Measurements from ENCODE around the gene DCXR. TPM values are rescaled to one million over a fixed set of nuclear protein-coding genes. Genes with fewer than 3 reads are reported as not detected.

DCXR gene
- total and polyA plus RNA-seq, 10 of the 15 experiments (the other 5 are each of a cell fraction or from before 2014, with no cell fraction given) = 12.3 to 139 (median 88.9) TPM

DNA sequence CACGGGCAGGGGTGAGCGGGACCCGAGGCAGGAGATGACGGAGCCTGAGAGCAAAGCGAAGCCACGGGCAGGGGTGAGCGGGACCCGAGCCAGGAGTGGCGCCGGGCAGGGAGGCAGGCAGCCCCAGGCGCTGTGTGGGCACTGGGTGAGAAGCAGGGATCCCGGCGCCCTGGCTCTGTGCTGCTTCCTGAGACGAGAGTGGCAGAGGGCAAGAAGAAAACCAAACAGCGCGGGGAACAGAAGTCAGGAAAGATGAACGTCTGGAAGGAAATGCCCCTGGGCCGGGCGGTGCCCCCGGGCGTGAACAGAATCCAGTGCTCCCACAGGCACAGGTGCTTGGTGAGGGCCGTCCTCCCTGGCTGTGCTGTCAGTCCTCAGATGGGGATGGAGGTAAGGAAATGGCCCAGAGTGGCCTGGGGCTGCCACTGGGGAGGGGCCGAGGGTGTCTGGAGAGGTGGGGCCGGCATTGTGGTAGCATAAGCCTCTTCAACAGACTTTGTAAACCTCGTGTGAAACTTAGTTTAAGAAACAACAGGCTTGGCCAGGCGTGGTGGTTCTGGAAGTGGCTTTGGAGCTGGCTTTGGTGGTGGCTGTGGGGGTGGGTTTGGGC is 50.2 kb downstream of the DCXR start:
- BruUV-seq (replicated peaks) = no TSS peak
- ChIA-PET RAD21 (ENCODE audit: unreplicated experiment) (no interaction called here), POLR2A (interaction anchor here (0.6 kb wide), 1 partner anchor 19 kb away, joined by 4 read pairs; no protein-coding TSS in a partner anchor), CTCF (no interaction called here), SMC1A (ENCODE audit: uncharacterized antibody, unreplicated experiment) (no interaction called here)
- Histone ChIP-seq H3K4me1 (ENCODE audit: control insufficient read depth, insufficient read depth, low read length) (no peaks in the 10 kb centered on the region), H3K36me3 (ENCODE audit: control insufficient read depth in 2 of 2, insufficient read depth in 2 of 2, low read length in 1 of 2) (peaks cover 3 to 10% of the 10 kb centered on the region in 2 experiments; a peak in 3 of 4 replicates), H3K4me2 (ENCODE audit: control insufficient read depth, insufficient read depth) (no peak overlapping the region), H3K9me3 (replicated peaks; ENCODE audit: control insufficient read depth, insufficient read depth, low read length) (no peaks in the 10 kb centered on the region), H3K27ac (ENCODE audit: control insufficient read depth, insufficient read depth) (no peak overlapping the region), H4K20me1 (ENCODE audit: control insufficient read depth, insufficient read depth) (no peaks in the 10 kb centered on the region), H2AFZ (ENCODE audit: control insufficient read depth, low read depth, low read length) (no peak overlapping the region), H3K4me3 (no peak overlapping the region), H3K9ac (ENCODE audit: control insufficient read depth, insufficient read depth, low read length) (no peak overlapping the region), H3K27me3 (replicated peaks in 1 of 2; ENCODE audit: control insufficient read depth in 2 of 2, insufficient read depth in 2 of 2, low read length in 1 of 2) (no peaks in the 10 kb centered on the region), H3K79me2 (ENCODE audit: control insufficient read depth, insufficient read depth, low read length) (no peaks in the 10 kb centered on the region)
- TF ChIP-seq ZSCAN29 (IDR thresholded peaks at IDR 0.05) (no peak), PAX5 (IDR thresholded peaks at IDR 0.05; ENCODE audit: borderline replicate concordance, low read depth, low read length) (no peak), POLR2A (IDR thresholded peaks at IDR 0.05; ENCODE audit: low read depth, low read length) (peak; percentile 14; the same call in 1 of the 2 replicates)
- TF ChIP-seq, protein P1, sequence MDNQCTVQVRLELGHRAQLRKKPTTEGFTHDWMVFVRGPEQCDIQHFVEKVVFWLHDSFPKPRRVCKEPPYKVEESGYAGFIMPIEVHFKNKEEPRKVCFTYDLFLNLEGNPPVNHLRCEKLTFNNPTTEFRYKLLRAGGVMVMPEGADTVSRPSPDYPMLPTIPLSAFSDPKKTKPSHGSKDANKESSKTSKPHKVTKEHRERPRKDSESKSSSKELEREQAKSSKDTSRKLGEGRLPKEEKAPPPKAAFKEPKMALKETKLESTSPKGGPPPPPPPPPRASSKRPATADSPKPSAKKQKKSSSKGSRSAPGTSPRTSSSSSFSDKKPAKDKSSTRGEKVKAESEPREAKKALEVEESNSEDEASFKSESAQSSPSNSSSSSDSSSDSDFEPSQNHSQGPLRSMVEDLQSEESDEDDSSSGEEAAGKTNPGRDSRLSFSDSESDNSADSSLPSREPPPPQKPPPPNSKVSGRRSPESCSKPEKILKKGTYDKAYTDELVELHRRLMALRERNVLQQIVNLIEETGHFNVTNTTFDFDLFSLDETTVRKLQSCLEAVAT (IDR thresholded peaks at IDR 0.05) = no peak
- no peak for FAIRE-seq
- no peak for DNase-seq (ENCODE audit: low read depth, low spot score)
- in situ Hi-C loops (cut with MboI) (no loop called here), intact Hi-C loops (cut with micrococcal nuclease; ENCODE audit: unreplicated experiment) (no loop called here)
- 89% methylated on average over 17 of the region's 26 CpGs for WGBS (ENCODE audit: insufficient coverage, insufficient replicate concordance, low lambda C conversion rate, missing lambda C conversion rate)
- no peak for ATAC-seq

DNA sequence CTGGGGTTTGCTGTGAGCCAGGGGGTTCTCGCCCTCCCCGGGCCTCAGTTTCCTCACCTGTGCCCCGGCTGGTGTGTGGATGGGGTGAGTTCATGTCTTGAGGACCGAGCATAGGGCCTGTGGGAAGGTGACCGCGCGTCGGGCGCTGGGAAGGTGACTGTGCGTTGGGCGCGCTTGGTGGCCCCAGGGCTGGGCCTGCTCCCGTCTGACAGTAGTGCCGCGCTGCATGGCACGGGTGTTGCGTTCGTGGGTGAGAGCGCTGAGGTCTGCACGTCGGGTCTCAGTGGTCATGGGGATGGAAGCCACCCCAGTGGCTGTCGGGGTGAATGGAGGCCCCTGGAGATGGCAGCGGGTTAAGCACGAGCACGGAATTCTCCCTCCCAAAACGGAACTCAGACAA is 50.9 kb downstream of the DCXR start:
- Histone ChIP-seq H3K27ac (ENCODE audit: control insufficient read depth, insufficient read depth) (no peak overlapping the region), H3K36me3 (ENCODE audit: control insufficient read depth in 2 of 2, insufficient read depth in 2 of 2, low read length in 1 of 2) (peaks cover 3 to 10% of the 10 kb centered on the region in 2 experiments; a peak in 3 of 4 replicates), H4K20me1 (ENCODE audit: control insufficient read depth, insufficient read depth) (no peaks in the 10 kb centered on the region), H3K4me1 (ENCODE audit: control insufficient read depth, insufficient read depth, low read length) (no peaks in the 10 kb centered on the region), H3K4me3 (no peak overlapping the region), H3K9ac (ENCODE audit: control insufficient read depth, insufficient read depth, low read length) (no peak overlapping the region), H3K27me3 (replicated peaks in 1 of 2; ENCODE audit: control insufficient read depth in 2 of 2, insufficient read depth in 2 of 2, low read length in 1 of 2) (no peaks in the 10 kb centered on the region), H3K79me2 (ENCODE audit: control insufficient read depth, insufficient read depth, low read length) (no peaks in the 10 kb centered on the region), H2AFZ (ENCODE audit: control insufficient read depth, low read depth, low read length) (no peak overlapping the region), H3K9me3 (replicated peaks; ENCODE audit: control insufficient read depth, insufficient read depth, low read length) (no peaks in the 10 kb centered on the region), H3K4me2 (ENCODE audit: control insufficient read depth, insufficient read depth) (no peak overlapping the region)
- ChIA-PET SMC1A (ENCODE audit: uncharacterized antibody, unreplicated experiment) (no interaction called here), POLR2A (no interaction called here), CTCF (interaction anchor here (0.5 to 1.3 kb wide), 2 partner anchors 34 to 90 kb away, joined by 4 to 6 read pairs; no protein-coding TSS in a partner anchor), RAD21 (ENCODE audit: unreplicated experiment) (no interaction called here)
- TSS peak; percentile 37 for BruUV-seq (replicated peaks)
- DNase-seq (ENCODE audit: low read depth, low spot score) (no peak), FAIRE-seq (no peak), ATAC-seq (no peak)
- intact Hi-C loops (cut with micrococcal nuclease; ENCODE audit: unreplicated experiment) = no loop called here
- WGBS (ENCODE audit: insufficient coverage, insufficient replicate concordance, low lambda C conversion rate, missing lambda C conversion rate) = over 99% methylated on average over 25 of the region's 26 CpGs
- in situ Hi-C loops (cut with MboI) = no loop called here
- TF ChIP-seq EZH2 (IDR thresholded peaks at IDR 0.05; ENCODE audit: borderline replicate concordance, control insufficient read depth, low read depth, low read length) (no peak), CHD1 (IDR thresholded peaks at IDR 0.05; ENCODE audit: low read depth, low read length) (no peak), ASH2L (IDR thresholded peaks at IDR 0.05; ENCODE audit: borderline replicate concordance, low read depth) (no peak), ZNF274 (IDR thresholded peaks at IDR 0.05; ENCODE audit: insufficient read depth, insufficient read length) (no peak), ZSCAN29 (IDR thresholded peaks at IDR 0.05) (no peak), MEF2A (IDR thresholded peaks at IDR 0.05; ENCODE audit: insufficient read depth, low read depth, low read length) (no peak)
- TF ChIP-seq, protein P2, sequence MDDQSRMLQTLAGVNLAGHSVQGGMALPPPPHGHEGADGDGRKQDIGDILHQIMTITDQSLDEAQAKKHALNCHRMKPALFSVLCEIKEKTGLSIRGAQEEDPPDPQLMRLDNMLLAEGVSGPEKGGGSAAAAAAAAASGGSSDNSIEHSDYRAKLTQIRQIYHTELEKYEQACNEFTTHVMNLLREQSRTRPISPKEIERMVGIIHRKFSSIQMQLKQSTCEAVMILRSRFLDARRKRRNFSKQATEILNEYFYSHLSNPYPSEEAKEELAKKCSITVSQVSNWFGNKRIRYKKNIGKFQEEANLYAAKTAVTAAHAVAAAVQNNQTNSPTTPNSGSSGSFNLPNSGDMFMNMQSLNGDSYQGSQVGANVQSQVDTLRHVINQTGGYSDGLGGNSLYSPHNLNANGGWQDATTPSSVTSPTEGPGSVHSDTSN (IDR thresholded peaks at IDR 0.05; ENCODE audit: insufficient replicate concordance, low read depth, low read length) = no peak
- TF ChIP-seq, protein P3, sequence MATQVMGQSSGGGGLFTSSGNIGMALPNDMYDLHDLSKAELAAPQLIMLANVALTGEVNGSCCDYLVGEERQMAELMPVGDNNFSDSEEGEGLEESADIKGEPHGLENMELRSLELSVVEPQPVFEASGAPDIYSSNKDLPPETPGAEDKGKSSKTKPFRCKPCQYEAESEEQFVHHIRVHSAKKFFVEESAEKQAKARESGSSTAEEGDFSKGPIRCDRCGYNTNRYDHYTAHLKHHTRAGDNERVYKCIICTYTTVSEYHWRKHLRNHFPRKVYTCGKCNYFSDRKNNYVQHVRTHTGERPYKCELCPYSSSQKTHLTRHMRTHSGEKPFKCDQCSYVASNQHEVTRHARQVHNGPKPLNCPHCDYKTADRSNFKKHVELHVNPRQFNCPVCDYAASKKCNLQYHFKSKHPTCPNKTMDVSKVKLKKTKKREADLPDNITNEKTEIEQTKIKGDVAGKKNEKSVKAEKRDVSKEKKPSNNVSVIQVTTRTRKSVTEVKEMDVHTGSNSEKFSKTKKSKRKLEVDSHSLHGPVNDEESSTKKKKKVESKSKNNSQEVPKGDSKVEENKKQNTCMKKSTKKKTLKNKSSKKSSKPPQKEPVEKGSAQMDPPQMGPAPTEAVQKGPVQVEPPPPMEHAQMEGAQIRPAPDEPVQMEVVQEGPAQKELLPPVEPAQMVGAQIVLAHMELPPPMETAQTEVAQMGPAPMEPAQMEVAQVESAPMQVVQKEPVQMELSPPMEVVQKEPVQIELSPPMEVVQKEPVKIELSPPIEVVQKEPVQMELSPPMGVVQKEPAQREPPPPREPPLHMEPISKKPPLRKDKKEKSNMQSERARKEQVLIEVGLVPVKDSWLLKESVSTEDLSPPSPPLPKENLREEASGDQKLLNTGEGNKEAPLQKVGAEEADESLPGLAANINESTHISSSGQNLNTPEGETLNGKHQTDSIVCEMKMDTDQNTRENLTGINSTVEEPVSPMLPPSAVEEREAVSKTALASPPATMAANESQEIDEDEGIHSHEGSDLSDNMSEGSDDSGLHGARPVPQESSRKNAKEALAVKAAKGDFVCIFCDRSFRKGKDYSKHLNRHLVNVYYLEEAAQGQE (IDR thresholded peaks at IDR 0.05; ENCODE audit: low read depth, low read length) = no peak
